Measurements from ENCODE around the gene LNX2. TPM values are rescaled to one million over a fixed set of nuclear protein-coding genes. Genes with fewer than 3 reads are reported as not detected.
"Not testable (repeated sequence)": the region's sequence is repeated elsewhere in the genome, so short reads cannot be mapped to it uniquely, and the experiment has no call there.

LNX2 gene
- total RNA-seq, 8 experiments from 2014 or later, result 3.2 to 7.6 (median 5.7) TPM

DNA sequence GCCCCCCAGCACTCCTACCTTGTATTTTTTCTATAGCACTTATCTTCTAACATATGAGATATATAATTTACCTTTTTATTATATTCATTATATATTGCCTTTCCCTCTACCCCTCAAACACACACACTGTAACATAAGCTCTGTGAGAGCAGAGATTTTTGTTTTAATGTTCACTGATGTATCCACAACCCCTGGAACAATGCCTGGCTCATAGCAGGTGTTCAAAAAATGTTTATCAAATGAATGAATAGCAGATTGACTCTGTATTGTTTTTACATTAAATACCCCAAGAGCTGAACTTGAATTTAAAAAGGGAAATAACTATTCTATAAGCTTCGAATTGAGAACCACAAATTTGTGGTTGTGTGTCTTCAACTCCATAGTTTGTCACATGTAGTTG lies 12.3 kb upstream of the LNX2 start:
- ATAC-seq (replicated peaks in 6 of 8), result no peak
- WGBS, 10 experiments, result 67 to 100% (median 100%) methylated on average over 1 of the region's 1 CpG; no CpG with 5 or more reads in 1 of the 10 experiments
- Histone ChIP-seq H3K4me1 (replicated peaks in 1 of 2) (no peaks in the 10 kb centered on the region), H3K27ac (no peak overlapping the region), H3K4me3 (no peak overlapping the region)
- in situ Hi-C loops (cut with MboI; ENCODE audit: low pct_unique_long_range_greater_than_20kb in 2 of 9, low sequenced_read_pairs in 9 of 9, unreplicated experiment in 9 of 9), result no loop called here

DNA sequence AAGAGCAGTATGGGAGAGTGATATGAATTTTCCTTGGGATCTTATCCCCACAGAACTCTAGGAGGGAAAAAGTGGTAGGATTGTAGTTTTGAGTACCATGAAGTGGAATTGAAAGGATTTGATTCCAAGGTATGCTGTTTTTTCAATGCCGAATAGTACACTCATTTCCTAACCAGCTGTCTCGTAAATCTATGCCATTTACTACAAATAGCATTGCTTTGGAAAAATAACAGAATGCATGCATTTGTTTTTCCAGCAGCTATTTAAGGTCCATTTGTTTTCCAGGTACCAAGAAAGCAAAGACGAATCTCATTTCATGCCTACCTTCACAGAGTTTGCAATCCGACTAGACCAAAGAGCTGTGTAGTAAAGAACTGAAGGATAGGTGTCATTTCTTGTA lies 11.9 kb upstream of the LNX2 start:
- WGBS, 10 experiments, result 83 to 100% (median 94%) methylated on average over 1 to 4 of the region's 4 CpGs; no CpG with 5 or more reads in 1 of the 10 experiments
- H3K4me1 ChIP-seq (replicated peaks in 1 of 2), result no peaks in the 10 kb centered on the region
- in situ Hi-C loops (cut with MboI; ENCODE audit: low pct_unique_long_range_greater_than_20kb in 2 of 9, low sequenced_read_pairs in 9 of 9, unreplicated experiment in 9 of 9), result no loop called here
- H3K4me3 ChIP-seq, result no peak overlapping the region
- no peak overlapping the region for H3K27ac ChIP-seq
- ATAC-seq (replicated peaks in 6 of 8), result no peak

- Histone ChIP-seq H3K27ac (no peak overlapping the region), H3K4me3 (no peak overlapping the region), H3K4me1 (replicated peaks in 1 of 2) (no peaks in the 10 kb centered on the region)
- no peak for ATAC-seq (replicated peaks in 6 of 8)
- WGBS, 10 experiments, result 57 to 100% (median 95%) methylated on average over 1 to 2 of the region's 2 CpGs; no CpG with 5 or more reads in 2 of the 10 experiments
- in situ Hi-C loops (cut with MboI; ENCODE audit: low pct_unique_long_range_greater_than_20kb in 2 of 9, low sequenced_read_pairs in 9 of 9, unreplicated experiment in 9 of 9), result no loop called here
These were observed 11.3 kb upstream of the LNX2 start for GRCh38 chr13:27631665-27632064.

DNA sequence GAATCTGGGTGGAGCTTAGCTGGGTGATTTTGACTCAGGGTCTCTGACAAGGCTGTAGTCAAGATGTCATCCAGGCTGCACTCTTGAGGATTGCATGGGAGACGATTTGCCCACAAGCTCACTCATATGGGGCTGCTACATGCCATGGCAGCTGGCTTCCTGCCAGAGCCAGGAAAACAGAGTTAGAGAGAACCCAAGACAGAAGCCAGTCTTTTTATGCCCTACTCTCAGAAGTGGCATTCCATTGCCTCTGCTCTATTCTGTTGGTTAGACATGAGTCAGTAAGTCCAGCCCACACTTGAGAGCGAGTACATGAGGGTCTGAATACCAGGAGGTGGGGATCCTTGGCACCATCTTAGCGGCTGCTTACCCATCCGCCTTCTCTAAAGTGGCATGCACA lies 10.8 kb upstream of the LNX2 start:
- Histone ChIP-seq H3K4me3 (no peak overlapping the region), H3K27ac (no peak overlapping the region), H3K4me1 (replicated peaks in 1 of 2) (no peaks in the 10 kb centered on the region)
- in situ Hi-C loops (cut with MboI; ENCODE audit: low pct_unique_long_range_greater_than_20kb in 2 of 9, low sequenced_read_pairs in 9 of 9, unreplicated experiment in 9 of 9), result no loop called here
- ATAC-seq (replicated peaks in 6 of 8), result no peak
- WGBS, 10 experiments, result 93 to 100% (median 100%) methylated on average over 1 to 4 of the region's 4 CpGs; no CpG with 5 or more reads in 3 of the 10 experiments

- H3K4me3 ChIP-seq; in situ Hi-C loops (cut with MboI; ENCODE audit: low pct_unique_long_range_greater_than_20kb in 2 of 9, low sequenced_read_pairs in 9 of 9, unreplicated experiment in 9 of 9); ATAC-seq (replicated peaks in 6 of 8); H3K27ac ChIP-seq; H3K4me1 ChIP-seq (replicated peaks in 1 of 2): not testable (repeated sequence)
- WGBS, 10 experiments, result 50 to 100% (median 98%) methylated on average over 1 to 4 of the region's 4 CpGs; no CpG with 5 or more reads in 1 of the 10 experiments
These were observed 8.4 kb upstream of the LNX2 start for GRCh38 chr13:27628766-27629165.

DNA sequence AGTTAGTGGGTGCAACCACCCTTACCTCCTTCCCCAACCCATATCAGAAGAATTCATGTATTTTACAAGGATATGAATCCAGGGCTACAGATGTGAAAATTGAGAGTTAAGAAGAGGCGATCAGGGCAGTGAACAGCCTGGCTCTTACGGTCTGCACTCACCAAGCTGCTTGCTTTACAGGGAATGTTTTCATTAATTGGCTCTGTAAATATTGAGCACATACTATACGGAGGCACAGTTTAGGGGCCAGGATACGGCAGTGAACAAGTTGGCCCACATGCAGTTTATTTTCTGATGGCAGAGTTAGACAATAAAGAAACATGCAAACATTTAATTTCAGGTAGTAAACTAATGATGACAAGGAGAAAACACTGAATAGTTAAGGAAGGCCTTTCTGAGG lies 7.8 kb upstream of the LNX2 start:
- 61 to 100% (median 92%) methylated on average over 1 to 4 of the region's 4 CpGs for WGBS, 10 experiments

GRCh38 chr13:27627380-27627779 lies 7.1 kb upstream of the LNX2 start:
- WGBS, 10 experiments, result 77 to 100% (median 92%) methylated on average over 2 to 3 of the region's 3 CpGs; no CpG with 5 or more reads in 1 of the 10 experiments
- no peak for ATAC-seq (replicated peaks in 6 of 8)
- H3K4me1 ChIP-seq (replicated peaks in 1 of 2), result peaks cover 0 to 4% of the 10 kb centered on the region in 2 donors
- in situ Hi-C loops (cut with MboI; ENCODE audit: low pct_unique_long_range_greater_than_20kb in 2 of 9, low sequenced_read_pairs in 9 of 9, unreplicated experiment in 9 of 9), result no loop called here
- H3K4me3 ChIP-seq, result no peak overlapping the region
- H3K27ac ChIP-seq, result no peak overlapping the region

More for the DNA sequence above, 7.8 kb upstream of the LNX2 start:
- ATAC-seq (replicated peaks in 6 of 8), result no peak
- H3K4me3 ChIP-seq, result no peak overlapping the region
- in situ Hi-C loops (cut with MboI; ENCODE audit: low pct_unique_long_range_greater_than_20kb in 2 of 9, low sequenced_read_pairs in 9 of 9, unreplicated experiment in 9 of 9), result no loop called here
- H3K27ac ChIP-seq, result no peak overlapping the region
- no peaks in the 10 kb centered on the region for H3K4me1 ChIP-seq (replicated peaks in 1 of 2)

GRCh38 chr13:27625839-27626238 lies 5.5 kb upstream of the LNX2 start:
- no peak for ATAC-seq (replicated peaks in 6 of 8)
- Histone ChIP-seq H3K4me3 (no peak overlapping the region), H3K27ac (no peak overlapping the region), H3K4me1 (replicated peaks in 1 of 2) (peaks cover 0 to 5% of the 10 kb centered on the region in 2 donors)
- 17 to 100% (median 91%) methylated on average over 1 to 2 of the region's 2 CpGs for WGBS, 10 experiments
- in situ Hi-C loops (cut with MboI; ENCODE audit: low pct_unique_long_range_greater_than_20kb in 2 of 9, low sequenced_read_pairs in 9 of 9, unreplicated experiment in 9 of 9), result no loop called here

DNA sequence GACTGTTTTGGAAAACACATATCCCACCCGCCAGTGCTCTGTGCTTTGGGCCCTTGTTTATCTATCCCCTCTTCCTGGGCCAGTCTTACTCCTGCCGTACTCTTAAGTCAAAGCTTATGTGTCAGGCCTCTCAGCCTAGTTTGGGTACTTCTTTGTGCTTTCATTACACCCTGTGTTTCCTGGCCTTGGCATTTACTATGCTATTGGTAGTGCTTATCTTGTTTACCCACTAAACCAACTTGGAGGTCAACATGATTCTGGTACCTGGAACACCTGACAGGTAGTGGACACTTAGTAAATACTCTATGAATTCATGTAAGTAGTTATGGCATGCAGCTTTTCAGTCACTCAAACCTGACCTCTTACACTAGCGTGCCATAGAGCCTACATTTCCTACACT lies 3.7 kb upstream of the LNX2 start:
- Histone ChIP-seq H3K4me1 (replicated peaks in 1 of 2) (peaks cover 2 to 10% of the 10 kb centered on the region in 2 donors), H3K4me3 (no peak overlapping the region), H3K27ac (no peak overlapping the region)
- no peak for ATAC-seq (replicated peaks in 6 of 8)
- in situ Hi-C loops (cut with MboI; ENCODE audit: low pct_unique_long_range_greater_than_20kb in 2 of 9, low sequenced_read_pairs in 9 of 9, unreplicated experiment in 9 of 9), result no loop called here
- WGBS, 10 experiments, result 80 to 100% (median 95%) methylated on average over 1 to 3 of the region's 3 CpGs; no CpG with 5 or more reads in 3 of the 10 experiments

GRCh38 chr13:27622881-27623280 lies 2.6 kb upstream of the LNX2 start:
- Histone ChIP-seq H3K27ac (no peak overlapping the region), H3K4me1 (replicated peaks in 1 of 2) (peaks cover 6 to 14% of the 10 kb centered on the region in 2 donors), H3K4me3 (peak overlapping the region in 1 of 5 donors; percentile 95)
- ATAC-seq (replicated peaks in 6 of 8), result no peak
- WGBS, 10 experiments, result 16 to 100% (median 80%) methylated on average over 1 to 7 of the region's 7 CpGs
- in situ Hi-C loops (cut with MboI; ENCODE audit: low pct_unique_long_range_greater_than_20kb in 2 of 9, low sequenced_read_pairs in 9 of 9, unreplicated experiment in 9 of 9), result no loop called here

DNA sequence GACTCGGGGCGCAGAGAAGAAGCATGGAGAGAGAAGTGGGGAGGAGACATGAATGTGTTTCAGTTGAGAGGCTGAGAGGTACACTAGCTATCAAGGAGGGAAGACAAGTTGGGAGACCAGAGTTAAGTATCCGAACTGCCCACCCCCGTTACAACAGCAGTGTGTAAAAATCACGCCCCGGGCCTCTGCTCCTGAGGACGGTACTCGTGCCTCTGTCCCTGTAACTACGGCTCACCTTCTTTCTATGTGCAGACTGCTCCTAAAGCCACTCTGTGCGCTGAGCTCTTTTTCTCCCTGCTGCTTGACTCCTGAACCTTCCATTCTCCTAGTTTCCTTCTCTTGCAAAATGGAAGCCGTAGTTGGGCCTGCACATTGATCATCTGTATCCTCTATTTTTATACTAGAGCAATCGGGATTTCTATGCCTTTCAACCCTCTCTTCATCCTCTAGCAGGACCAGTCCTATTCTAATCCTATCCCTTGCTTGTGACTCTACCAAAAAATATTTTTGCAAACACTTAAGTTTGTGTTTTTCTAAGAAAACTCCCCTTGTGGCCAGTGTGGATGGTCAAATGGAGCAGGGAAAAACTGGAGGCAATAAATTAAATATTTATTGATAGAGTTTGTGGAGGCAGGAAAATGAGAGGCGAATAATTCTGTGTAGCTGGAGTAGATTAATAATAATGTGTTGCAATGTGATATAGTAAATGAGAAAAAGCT lies 1.9 kb upstream of the LNX2 start:
- 0 to 59% (median 23%) methylated on average over 2 to 10 of the region's 13 CpGs for WGBS, 10 experiments
- peaks cover 6 to 14% of the 10 kb centered on the region in 2 donors for H3K4me1 ChIP-seq (replicated peaks in 1 of 2)

GRCh38 chr13:27621366-27622101 lies 1.2 kb upstream of the LNX2 start, which contains the start of gene POLR1D:
POLR1D (plus strand) TSS chr13:27621892; CDS start chr13:27621984, 92 bp downstream.
- 0% methylated on average over 2 to 11 of the region's 71 CpGs; no CpG with 5 or more reads in 6 of the 10 experiments for WGBS, 10 experiments
- ATAC-seq (replicated peaks in 6 of 8), result peak; percentile 38 to 57 (median 49)
- peaks cover 6 to 14% of the 10 kb centered on the region in 2 donors for H3K4me1 ChIP-seq (replicated peaks in 1 of 2)
- H3K4me3 ChIP-seq, result peak within 1 kb of the TSS; percentile 61 to 98 (median 89)
- H3K27ac ChIP-seq, result peak within 1 kb of the TSS; percentile 24 to 70
- in situ Hi-C loops (cut with MboI; ENCODE audit: low pct_unique_long_range_greater_than_20kb in 2 of 9, low sequenced_read_pairs in 9 of 9, unreplicated experiment in 9 of 9), result no loop called here

More for the DNA sequence above, 1.9 kb upstream of the LNX2 start:
- ATAC-seq (replicated peaks in 6 of 8), result peak in 3 of 8 experiments; percentile 0
- peak overlapping the region; percentile 61 to 98 (median 89) for H3K4me3 ChIP-seq
- H3K27ac ChIP-seq, result peak overlapping the region in 1 of 2 donors; percentile 70
- in situ Hi-C loops (cut with MboI; ENCODE audit: low pct_unique_long_range_greater_than_20kb in 2 of 9, low sequenced_read_pairs in 9 of 9, unreplicated experiment in 9 of 9), result no loop called here

DNA sequence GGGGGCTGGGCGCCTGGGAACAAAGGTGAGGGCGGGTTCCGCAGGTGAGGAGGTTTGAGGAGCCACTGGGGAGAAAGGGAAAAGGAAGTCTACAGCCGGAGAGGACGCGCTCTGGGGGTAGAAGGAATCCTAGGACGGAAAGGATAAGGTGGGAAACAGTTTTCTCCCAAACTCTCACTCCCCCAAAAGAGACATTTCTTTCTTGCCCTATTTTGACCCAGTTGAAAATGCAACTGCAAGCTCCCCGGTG lies 712 bp upstream of the LNX2 start:
- WGBS, 10 experiments, result 0 to 20% methylated on average over 1 of the region's 8 CpGs; no CpG with 5 or more reads in 8 of the 10 experiments
- Histone ChIP-seq H3K27ac (peak overlapping the region; percentile 22 to 40), H3K4me3 (peak overlapping the region; percentile 61 to 98 (median 89)), H3K4me1 (replicated peaks in 1 of 2) (peaks cover 6 to 14% of the 10 kb centered on the region in 2 donors)
- ATAC-seq (replicated peaks in 6 of 8), result peak in 1 of 8 experiments; percentile 1
- in situ Hi-C loops (cut with MboI; ENCODE audit: low pct_unique_long_range_greater_than_20kb in 2 of 9, low sequenced_read_pairs in 9 of 9, unreplicated experiment in 9 of 9), result no loop called here
